ENCODE measurements around the gene PADI1. TPM values are rescaled to one million over a fixed set of nuclear protein-coding genes. Genes with fewer than 3 reads are reported as not detected.

The PADI1 gene, protein sequence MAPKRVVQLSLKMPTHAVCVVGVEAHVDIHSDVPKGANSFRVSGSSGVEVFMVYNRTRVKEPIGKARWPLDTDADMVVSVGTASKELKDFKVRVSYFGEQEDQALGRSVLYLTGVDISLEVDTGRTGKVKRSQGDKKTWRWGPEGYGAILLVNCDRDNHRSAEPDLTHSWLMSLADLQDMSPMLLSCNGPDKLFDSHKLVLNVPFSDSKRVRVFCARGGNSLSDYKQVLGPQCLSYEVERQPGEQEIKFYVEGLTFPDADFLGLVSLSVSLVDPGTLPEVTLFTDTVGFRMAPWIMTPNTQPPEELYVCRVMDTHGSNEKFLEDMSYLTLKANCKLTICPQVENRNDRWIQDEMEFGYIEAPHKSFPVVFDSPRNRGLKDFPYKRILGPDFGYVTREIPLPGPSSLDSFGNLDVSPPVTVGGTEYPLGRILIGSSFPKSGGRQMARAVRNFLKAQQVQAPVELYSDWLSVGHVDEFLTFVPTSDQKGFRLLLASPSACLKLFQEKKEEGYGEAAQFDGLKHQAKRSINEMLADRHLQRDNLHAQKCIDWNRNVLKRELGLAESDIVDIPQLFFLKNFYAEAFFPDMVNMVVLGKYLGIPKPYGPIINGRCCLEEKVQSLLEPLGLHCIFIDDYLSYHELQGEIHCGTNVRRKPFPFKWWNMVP
- total RNA-seq, result 0.82 TPM in 1 of 2 replicates, not detected in the other

DNA sequence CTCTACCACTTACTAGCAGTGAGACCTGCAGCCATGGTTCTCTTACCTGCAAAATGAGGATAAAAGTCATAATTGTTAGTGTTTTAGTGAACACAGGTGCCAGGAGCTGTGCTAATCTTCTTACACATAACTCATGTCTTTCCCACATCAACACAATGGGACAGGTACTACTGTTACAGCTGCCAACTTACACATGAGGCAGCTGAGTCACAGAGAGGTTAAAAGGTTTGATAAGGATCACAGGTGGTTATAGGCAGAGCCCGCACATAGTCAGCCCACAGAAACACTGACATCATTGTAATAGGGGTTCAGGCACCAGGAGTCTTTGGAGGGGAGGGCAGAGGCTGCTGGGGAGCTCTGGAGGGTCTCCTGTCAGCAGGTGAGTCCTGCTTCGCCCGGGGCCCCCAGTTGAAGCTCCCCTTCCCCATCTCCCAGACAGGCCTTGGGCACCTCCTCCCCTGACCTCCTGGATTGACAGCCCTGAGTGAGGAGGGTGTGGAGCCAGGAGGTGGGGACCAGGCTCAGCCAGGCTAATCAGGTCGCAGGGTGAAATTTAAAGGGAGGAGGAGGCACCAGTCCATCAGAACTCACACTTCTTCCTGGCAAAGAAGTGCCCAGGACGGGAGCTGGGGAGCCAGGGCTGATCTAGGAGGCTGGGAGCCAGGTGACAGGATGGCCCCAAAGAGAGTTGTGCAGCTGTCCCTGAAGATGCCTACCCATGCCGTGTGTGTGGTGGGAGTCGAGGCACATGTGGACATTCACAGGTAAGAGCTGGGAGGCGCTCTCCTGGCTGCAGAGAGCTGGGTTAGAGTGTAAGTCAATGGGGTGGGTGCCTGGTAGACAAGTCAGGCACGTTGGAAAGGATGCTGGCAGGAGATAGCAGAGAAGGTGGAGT, at the start of gene PADI1:
PADI1 (plus strand) TSS at position 583 of the 895 bp plus-strand sequence; CDS start at position 673, 90 bp downstream.

DNA sequence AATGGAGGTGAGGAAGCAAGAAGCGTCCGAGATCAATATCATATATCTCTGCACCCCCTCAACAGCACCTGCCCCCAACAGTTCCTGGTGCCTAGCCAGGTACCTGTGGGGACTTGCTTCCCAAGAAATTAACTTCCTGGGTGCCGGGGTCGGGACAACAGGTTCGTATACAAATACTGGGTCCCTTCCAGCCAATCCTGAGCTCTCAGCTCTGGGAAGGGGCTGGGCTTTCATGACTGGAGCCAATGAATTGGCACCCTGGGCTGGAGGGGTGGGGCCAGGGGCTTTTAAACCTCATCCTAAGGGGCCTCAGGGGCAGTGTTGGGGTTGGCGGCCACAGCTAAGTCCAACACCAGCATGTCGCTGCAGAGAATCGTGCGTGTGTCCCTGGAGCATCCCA, 43.9 kb downstream of the PADI1 start, which contains the start of gene PADI3:
PADI3 (plus strand) TSS at position 318 of the 400 bp plus-strand sequence; CDS start at position 358, 40 bp downstream.

Other genes starting within 250 kb of the PADI1 start
- 118 and 137 TPM in 2 replicates for gene MFAP2, start 224.5 kb upstream of the PADI1 start, total RNA-seq
- 26.8 and 40.1 TPM in 2 replicates for gene ATP13A2, start 193.2 kb upstream of the PADI1 start, total RNA-seq
- gene SDHB, start 151.1 kb upstream of the PADI1 start, total RNA-seq, result 67.0 and 88.7 TPM in 2 replicates
- gene PADI2, start 85.7 kb upstream of the PADI1 start, total RNA-seq, result 0.12 TPM in 1 of 2 replicates, not detected in the other
- not detected in 2 replicates for gene PADI3, start 44.0 kb downstream of the PADI1 start, total RNA-seq
- gene PADI4, start 103.1 kb downstream of the PADI1 start, total RNA-seq, result not detected in 2 replicates
- not detected in 2 replicates for gene PADI6, start 167.1 kb downstream of the PADI1 start, total RNA-seq
- 41.8 and 50.9 TPM in 2 replicates for gene RCC2, start 234.5 kb downstream of the PADI1 start, total RNA-seq

Measured in pericardium fibroblast (primary cell).